Ascending aorta (tissue), 2 donors: ENCODE results near the gene PDLIM7. TPM values are rescaled to one million over a fixed set of nuclear protein-coding genes. Genes with fewer than 3 reads are reported as not detected.

ENCODE experiments used
- DNase-seq, 2 donors: peaks; one replicate each; pipeline ENCODE4 v3.0.0-alpha.2; 2019; ENCODE audit warnings: low spot score in 2 of 2
- H3K27ac ChIP-seq, 2 donors: fragments of 200-600 bp; sonication (generic); one replicate each; pipeline ENCODE4 v1.5.1; 2016 to 2017; ENCODE audit warnings: mild to moderate bottlenecking in 1 of 2
- H3K27me3 ChIP-seq: fragments of 200-600 bp; sonication (generic); one replicate; pipeline ENCODE4 v1.5.1; 2017
- H3K36me3 ChIP-seq, 2 donors: fragments of 200-600 bp; sonication (generic); one replicate each; pipeline ENCODE4 v1.5.1; 2016
- H3K4me1 ChIP-seq, 2 donors: fragments of 200-600 bp; sonication (generic); one replicate each; pipeline ENCODE4 v1.5.1; 2016 to 2017; ENCODE audit warnings: mild to moderate bottlenecking in 1 of 2
- H3K4me3 ChIP-seq, 2 donors: fragments of 200-600 bp; sonication (generic); one replicate each; pipeline ENCODE4 v1.5.1; 2016 to 2017; ENCODE audit warnings: mild to moderate bottlenecking in 1 of 2
- H3K9me3 ChIP-seq, 2 donors: fragments of 200-600 bp; sonication (generic); one replicate each; pipeline ENCODE4 v1.5.1; 2016
- CTCF ChIP-seq, 3 experiments: fragments of 200-600 bp in 2 of 3; fragments of 450-650 bp in 1 of 3; sonication (generic) in 2 of 3; IDR thresholded peaks; one replicate each; pipeline ENCODE4 v1.5.1; 2016 to 2019; ENCODE audit warnings: antibody characterized with exemption in 3 of 3, mild to moderate bottlenecking in 1 of 3, moderate library complexity in 1 of 3
- intact Hi-C: fragments of 100-400 bp; cut with DNase I; formaldehyde crosslinking; loops from one replicate; pipeline ENCODE4 v1.15.1; 2023
- total RNA-seq: library from RNA; depleted of rRNA; stranded (reverse); fragments of >200 nt; gene quantifications from one replicate; pipeline ENCODE4 v1.1.0, GENCODE V29; 2016

The PDLIM7 gene
- total RNA-seq, 1 donor from 2014 or later, result 1,082 TPM

- peak in 1 of 3 experiments; percentile 21 for TF ChIP-seq CTCF (IDR thresholded peaks at IDR 0.05)
- no peaks in the 10 kb centered on the region for H3K9me3 ChIP-seq
- H3K36me3 ChIP-seq, result peaks cover 5 to 8% of the 10 kb centered on the region in 2 donors
- H3K27me3 ChIP-seq, result no peaks in the 10 kb centered on the region
- DNase-seq, result no peak
- H3K4me3 ChIP-seq, result peak within 1 kb of the TSS; percentile 59 to 70
- intact Hi-C loops, result loop anchor here (1.0 kb wide), 1 partner anchor 20 kb away; the partner anchor contains the start of gene GRK6
- no peak within 1 kb of the TSS for H3K27ac ChIP-seq
- peaks cover 17 to 24% of the 10 kb centered on the region in 2 donors for H3K4me1 ChIP-seq
These were observed 51.0 kb downstream of the PDLIM7 start, which contains the start of gene PRR7 for GRCh38 chr5:177446200-177447065. PRR7 (plus strand) TSS chr5:177446814; CDS start chr5:177455068, 8,254 bp downstream.

GRCh38 chr5:177445917-177446199 is 51.5 kb downstream of the PDLIM7 start:
- TF ChIP-seq CTCF (IDR thresholded peaks at IDR 0.05), result no peak
- Histone ChIP-seq H3K27ac (no peak overlapping the region), H3K4me3 (peak overlapping the region; percentile 59 to 70), H3K36me3 (peaks cover 7 to 14% of the 10 kb centered on the region in 2 donors), H3K4me1 (peaks cover 17 to 24% of the 10 kb centered on the region in 2 donors), H3K27me3 (no peaks in the 10 kb centered on the region), H3K9me3 (no peaks in the 10 kb centered on the region)
- intact Hi-C loops, result no loop called here
- no peak for DNase-seq

DNA sequence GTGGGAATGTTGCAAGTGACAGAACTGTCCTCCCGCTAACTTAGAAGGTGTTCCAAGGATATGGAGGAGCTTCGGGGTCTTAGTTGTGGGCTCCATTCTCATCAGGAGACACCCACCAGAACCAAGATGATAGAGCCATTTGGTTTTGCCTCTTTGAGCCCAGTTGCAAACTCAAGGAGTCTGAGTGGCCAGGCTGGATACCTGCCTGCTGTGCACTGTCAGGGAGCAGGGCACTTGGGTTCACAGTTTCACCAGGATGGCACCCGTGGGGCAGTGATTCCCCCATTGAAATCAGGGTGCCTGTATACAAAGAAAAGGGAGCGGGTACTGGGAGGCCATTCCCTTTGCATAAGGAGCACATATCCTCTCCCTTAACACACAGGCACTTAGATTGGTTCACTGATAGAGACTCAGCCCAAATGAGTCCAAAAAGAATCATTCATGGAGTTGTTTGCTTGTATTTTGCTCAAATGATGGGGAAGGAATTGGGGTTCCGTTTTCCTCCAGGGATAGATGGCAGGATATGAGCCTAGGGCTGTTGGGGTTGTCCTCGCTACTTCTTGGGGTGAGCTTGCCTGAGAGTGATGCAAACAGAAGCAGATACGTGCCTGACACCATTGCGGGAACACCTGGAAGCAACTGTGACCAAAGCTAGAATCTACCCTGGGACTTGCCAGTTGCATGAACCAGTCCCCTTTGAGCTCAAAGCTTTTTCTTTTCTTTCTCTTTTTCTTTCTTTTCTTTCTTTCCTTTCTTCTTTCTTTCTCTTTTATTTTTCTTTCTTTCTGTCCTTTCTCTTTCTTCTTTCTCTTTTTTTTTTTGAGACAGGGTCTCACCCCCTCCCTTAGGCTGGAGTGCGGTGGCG is 52.1 kb downstream of the PDLIM7 start:
- H3K4me3 ChIP-seq, result no peak overlapping the region
- H3K27ac ChIP-seq, result no peak overlapping the region
- no peaks in the 10 kb centered on the region for H3K9me3 ChIP-seq
- no peak for DNase-seq
- no peaks in the 10 kb centered on the region for H3K27me3 ChIP-seq
- intact Hi-C loops, result no loop called here
- TF ChIP-seq CTCF (IDR thresholded peaks at IDR 0.05), result no peak
- H3K36me3 ChIP-seq, result peaks cover 13 to 17% of the 10 kb centered on the region in 2 donors
- H3K4me1 ChIP-seq, result peaks cover 17 to 24% of the 10 kb centered on the region in 2 donors

DNA sequence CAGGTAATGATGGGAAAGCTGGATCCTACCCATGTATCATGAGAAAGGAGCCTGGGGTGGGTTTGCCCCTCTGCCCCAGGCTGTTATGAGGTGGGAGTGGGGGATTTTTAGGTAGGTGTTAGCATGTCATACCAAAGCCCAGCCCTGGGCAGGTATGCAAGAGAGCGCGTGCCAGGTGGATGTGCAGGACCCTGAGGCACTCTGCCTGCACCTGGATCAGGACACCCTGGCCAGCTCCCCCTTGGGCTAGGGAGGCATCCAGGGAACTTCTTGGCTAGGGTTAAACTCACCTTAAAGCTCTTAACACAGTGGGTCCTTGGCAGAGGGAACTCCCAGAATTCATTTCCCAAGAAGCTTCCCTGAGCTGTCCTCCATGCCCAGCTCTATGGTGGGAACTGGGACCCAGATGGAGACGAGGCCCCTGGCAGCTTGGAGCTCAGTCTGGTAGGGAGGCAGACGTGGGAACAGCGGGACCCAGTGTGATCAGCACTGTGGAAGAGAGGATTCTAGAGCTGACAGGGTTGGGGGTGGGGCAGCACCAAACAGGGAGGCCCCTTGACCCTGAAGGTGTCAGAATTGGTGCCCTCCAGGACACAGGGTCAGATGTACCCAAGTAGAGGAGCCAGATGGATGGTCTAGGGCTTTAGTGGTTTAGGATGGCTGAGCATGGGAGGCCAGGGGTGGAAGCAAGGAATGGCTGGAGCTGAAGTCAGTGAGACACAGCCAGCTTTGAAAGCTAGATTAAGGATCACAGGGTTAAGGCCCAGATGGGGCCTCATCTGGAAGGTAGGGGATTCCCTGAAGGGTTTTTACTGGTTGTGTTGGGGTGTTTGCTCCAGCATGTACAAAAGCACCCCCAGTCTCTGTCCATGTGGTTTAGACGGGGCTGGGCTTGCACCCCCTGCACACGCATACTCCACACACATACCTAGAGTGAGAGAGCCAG is 53.0 kb downstream of the PDLIM7 start:
- H3K27me3 ChIP-seq, result no peaks in the 10 kb centered on the region
- H3K27ac ChIP-seq, result no peak overlapping the region
- intact Hi-C loops, result no loop called here
- DNase-seq, result no peak
- H3K9me3 ChIP-seq, result no peaks in the 10 kb centered on the region
- peaks cover 17 to 24% of the 10 kb centered on the region in 2 donors for H3K4me1 ChIP-seq
- no peak overlapping the region for H3K4me3 ChIP-seq
- no peak for TF ChIP-seq CTCF (IDR thresholded peaks at IDR 0.05)
- peaks cover 15 to 17% of the 10 kb centered on the region in 2 donors for H3K36me3 ChIP-seq
